ENCODE measurements around the gene ANO6.
"Not testable (repeated sequence)": the region's sequence is repeated elsewhere in the genome, so short reads cannot be mapped to it uniquely, and the experiment has no call there.

Gene ANO6

GRCh38 chr12:45213107-45213506, 2.8 kb upstream of the ANO6 start:
- no peak for DNase-seq

GRCh38 chr12:45214071-45214470, 1.8 kb upstream of the ANO6 start:
- no peak for DNase-seq

GRCh38 chr12:45214749-45215418, 1.0 kb upstream of the ANO6 start:
- DNase-seq: no peak

- no peak for DNase-seq
Measured at GRCh38 chr12:45216230-45216982, 511 bp downstream of the ANO6 start.

GRCh38 chr12:45216983-45217485, 1.1 kb downstream of the ANO6 start:
- DNase-seq: no peak

- no peak for DNase-seq
Measured at GRCh38 chr12:45217846-45218245, 2.0 kb downstream of the ANO6 start.

GRCh38 chr12:45219621-45220020, 3.7 kb downstream of the ANO6 start:
- DNase-seq: no peak

- no peak for DNase-seq
Measured at GRCh38 chr12:45220363-45220931, 4.6 kb downstream of the ANO6 start.

- no peak for DNase-seq
Measured at GRCh38 chr12:45220969-45221368, 5.1 kb downstream of the ANO6 start.

- no peak for DNase-seq
Measured at GRCh38 chr12:45223868-45224267, 8.0 kb downstream of the ANO6 start.

GRCh38 chr12:45224311-45224710, 8.4 kb downstream of the ANO6 start:
- no peak for DNase-seq

GRCh38 chr12:45226021-45226420, 10.1 kb downstream of the ANO6 start:
- no peak for DNase-seq

- no peak for DNase-seq
Measured at GRCh38 chr12:45227316-45228067, 11.6 kb downstream of the ANO6 start.

- DNase-seq: no peak
Measured at GRCh38 chr12:45231515-45232145, 15.7 kb downstream of the ANO6 start.

- DNase-seq: no peak
Measured at GRCh38 chr12:45232146-45232755, 16.4 kb downstream of the ANO6 start.

- DNase-seq: no peak
Measured at GRCh38 chr12:45232756-45233372, 17.0 kb downstream of the ANO6 start.

- DNase-seq: no peak
Measured at GRCh38 chr12:45234139-45234865, 18.4 kb downstream of the ANO6 start.

GRCh38 chr12:45235087-45236025, 19.5 kb downstream of the ANO6 start:
- no peak for DNase-seq

GRCh38 chr12:45236383-45236782, 20.5 kb downstream of the ANO6 start:
- not testable (repeated sequence) for DNase-seq

GRCh38 chr12:45242180-45242579, 26.3 kb downstream of the ANO6 start:
- DNase-seq: no peak

Measured in NCI-H187 treated with DMSO at 0.1 percent for 48 hours (cell line).